Measurements from ENCODE around the gene LSM5.

LSM5 gene

DNA sequence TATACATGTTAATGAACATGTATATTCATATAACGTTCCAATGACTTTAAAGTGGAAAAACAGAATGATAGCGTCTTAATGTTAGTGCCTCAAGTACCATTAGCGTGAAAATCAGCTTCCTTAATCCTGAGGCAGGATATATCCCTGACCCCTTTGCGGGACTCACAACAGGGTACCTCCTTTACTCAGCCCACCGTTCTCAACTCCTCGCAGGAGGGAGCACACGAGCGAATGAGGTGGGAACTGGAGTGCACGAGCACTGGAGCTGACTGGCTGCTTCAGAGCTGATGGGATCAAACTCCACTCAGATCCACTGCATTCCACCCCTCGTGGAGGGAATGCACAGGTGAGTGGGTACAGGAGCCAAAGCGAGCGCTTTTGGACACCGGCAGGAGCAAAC, 41.2 kb upstream of the LSM5 start:
- TF ChIP-seq TAF1 (IDR thresholded peaks at IDR 0.05; ENCODE audit: low read depth, low read length) (no peak), POLR2A (IDR thresholded peaks at IDR 0.05; ENCODE audit: low read depth, low read length) (no peak), SPI1 (IDR thresholded peaks at IDR 0.05; ENCODE audit: low read depth, low read length) (no peak), POU2F2 (IDR thresholded peaks at IDR 0.05; ENCODE audit: low read depth, low read length) (no peak), PAX5 (IDR thresholded peaks at IDR 0.05; ENCODE audit: insufficient read depth, low read length, severe bottlenecking) (no peak), POLR2AphosphoS5 (IDR thresholded peaks at IDR 0.05; ENCODE audit: low read depth, low read length) (no peak)
- no peak for DNase-seq (ENCODE audit: insufficient read length, low spot score)
- no peak for FAIRE-seq

DNA sequence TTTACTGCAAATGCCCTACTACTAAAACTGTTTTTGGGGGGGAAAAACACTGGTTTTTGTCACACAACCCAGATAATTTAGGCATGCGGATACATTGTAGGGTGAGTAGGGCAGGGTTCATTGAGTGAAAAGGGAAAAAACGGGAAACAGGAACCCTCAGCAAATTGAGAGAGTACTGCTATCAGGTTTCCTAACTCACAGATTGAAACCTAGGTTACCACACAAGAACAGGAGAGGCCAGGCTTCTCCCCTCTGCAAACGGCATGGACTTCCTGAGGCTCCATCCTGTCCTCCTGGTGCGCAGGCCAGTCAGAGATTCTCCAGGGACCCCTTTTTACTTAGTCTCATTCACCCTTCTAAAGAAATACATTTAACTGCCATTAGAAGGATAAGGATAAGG, 35.7 kb upstream of the LSM5 start:
- DNase-seq (ENCODE audit: insufficient read length, low spot score) (no peak), FAIRE-seq (no peak)
- TF ChIP-seq PAX5 (IDR thresholded peaks at IDR 0.05; ENCODE audit: insufficient read depth, low read length, severe bottlenecking): no peak
- no peak for TF ChIP-seq POLR2AphosphoS5 (IDR thresholded peaks at IDR 0.05; ENCODE audit: low read depth, low read length)

DNA sequence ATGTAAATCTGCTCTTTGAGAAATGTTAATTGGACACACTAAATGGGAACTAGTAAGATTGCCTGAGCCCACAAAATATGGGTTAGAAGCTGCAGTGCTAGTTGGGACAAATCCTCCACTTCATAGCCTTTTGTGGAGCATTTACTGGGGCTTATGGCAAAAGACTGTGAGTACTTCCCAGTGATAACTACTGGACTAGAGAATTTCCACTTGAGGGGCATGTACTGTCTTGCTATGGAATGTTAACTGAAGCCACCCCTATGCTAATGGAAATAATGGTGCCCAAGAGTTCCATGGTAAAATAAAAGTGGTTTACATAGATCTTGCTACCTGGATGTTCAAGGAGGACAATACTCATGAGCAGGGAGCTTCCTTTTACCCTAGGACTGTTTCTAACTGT, 34.5 kb upstream of the LSM5 start:
- no peak for TF ChIP-seq POLR2AphosphoS5 (IDR thresholded peaks at IDR 0.05; ENCODE audit: low read depth, low read length)
- no peak for TF ChIP-seq POU2F2 (IDR thresholded peaks at IDR 0.05; ENCODE audit: low read depth, low read length)
- no peak for TF ChIP-seq TAF1 (IDR thresholded peaks at IDR 0.05; ENCODE audit: low read depth, low read length)
- TF ChIP-seq PAX5 (IDR thresholded peaks at IDR 0.05; ENCODE audit: insufficient read depth, low read length, severe bottlenecking): no peak
- no peak for TF ChIP-seq SPI1 (IDR thresholded peaks at IDR 0.05; ENCODE audit: low read depth, low read length)
- no peak for TF ChIP-seq POLR2A (IDR thresholded peaks at IDR 0.05; ENCODE audit: low read depth, low read length)
- FAIRE-seq: no peak
- DNase-seq (ENCODE audit: insufficient read length, low spot score): no peak

DNA sequence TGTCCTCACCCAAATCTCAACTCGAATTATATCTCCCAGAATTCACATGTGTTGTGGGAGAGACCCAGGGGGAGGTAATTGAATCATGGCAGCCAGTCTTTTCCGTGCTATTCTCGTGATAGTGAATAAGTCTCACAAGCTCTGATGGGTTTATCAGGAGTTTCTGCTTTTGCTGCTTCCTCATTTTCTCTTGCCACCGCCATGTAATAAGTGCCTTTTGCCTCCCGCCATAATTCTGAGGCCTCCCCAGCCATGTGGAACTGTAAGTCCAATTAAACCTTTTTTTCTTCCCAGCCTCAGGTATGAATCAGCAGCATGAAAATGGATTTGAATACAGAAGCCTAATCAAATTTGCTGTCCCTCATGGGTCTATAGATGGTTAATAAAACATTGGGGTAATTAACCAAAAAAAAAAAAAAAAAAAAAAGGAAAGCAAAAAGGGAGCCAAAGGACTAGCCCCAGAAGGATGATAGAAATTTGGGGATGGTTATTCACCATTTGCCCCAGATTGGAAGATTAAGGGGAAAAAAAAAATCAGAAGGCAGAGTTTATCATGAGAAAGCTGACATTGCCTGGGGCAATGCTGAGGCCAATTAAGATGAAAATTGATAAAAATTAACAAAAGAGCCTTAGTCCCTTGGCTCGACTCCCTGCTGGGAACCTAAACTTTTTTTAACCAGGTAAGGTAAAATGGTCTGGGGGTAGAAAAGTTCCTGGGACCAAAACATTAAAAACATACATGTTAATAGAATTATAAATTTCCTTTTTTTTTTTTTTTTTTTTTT, 32.8 kb upstream of the LSM5 start:
- no peak for FAIRE-seq
- DNase-seq (ENCODE audit: insufficient read length, low spot score): no peak
- no peak for TF ChIP-seq PAX5 (IDR thresholded peaks at IDR 0.05; ENCODE audit: insufficient read depth, low read length, severe bottlenecking)
- no peak for TF ChIP-seq SPI1 (IDR thresholded peaks at IDR 0.05; ENCODE audit: low read depth, low read length)

DNA sequence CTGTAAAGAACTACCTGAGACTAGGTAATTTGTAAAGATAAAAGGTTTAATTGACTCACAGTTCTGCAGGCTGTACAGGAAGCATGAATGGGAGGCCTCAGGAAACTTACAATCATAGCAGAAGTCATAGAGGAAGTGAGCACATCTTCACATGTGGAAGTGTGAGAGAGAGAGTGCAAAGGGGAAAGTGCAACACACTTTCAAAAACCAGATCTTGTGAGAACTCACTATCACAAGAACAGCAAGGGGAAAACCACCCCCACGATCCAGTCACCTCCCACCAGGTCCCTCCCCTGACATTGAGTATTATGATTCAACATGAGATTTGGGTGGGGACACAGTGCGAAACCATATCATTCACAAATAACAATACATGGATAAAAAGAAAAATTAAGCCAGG, 29.6 kb upstream of the LSM5 start:
- TF ChIP-seq POLR2AphosphoS5 (IDR thresholded peaks at IDR 0.05; ENCODE audit: low read depth, low read length): no peak
- TF ChIP-seq POLR2A (IDR thresholded peaks at IDR 0.05; ENCODE audit: low read depth, low read length): no peak
- no peak for TF ChIP-seq TAF1 (IDR thresholded peaks at IDR 0.05; ENCODE audit: low read depth, low read length)
- TF ChIP-seq SPI1 (IDR thresholded peaks at IDR 0.05; ENCODE audit: low read depth, low read length): peak; percentile 43; the same call in 1 of the 2 replicates
- no peak for TF ChIP-seq POU2F2 (IDR thresholded peaks at IDR 0.05; ENCODE audit: low read depth, low read length)
- no peak for TF ChIP-seq PAX5 (IDR thresholded peaks at IDR 0.05; ENCODE audit: insufficient read depth, low read length, severe bottlenecking)
- no peak for DNase-seq (ENCODE audit: insufficient read length, low spot score)
- no peak for FAIRE-seq

DNA sequence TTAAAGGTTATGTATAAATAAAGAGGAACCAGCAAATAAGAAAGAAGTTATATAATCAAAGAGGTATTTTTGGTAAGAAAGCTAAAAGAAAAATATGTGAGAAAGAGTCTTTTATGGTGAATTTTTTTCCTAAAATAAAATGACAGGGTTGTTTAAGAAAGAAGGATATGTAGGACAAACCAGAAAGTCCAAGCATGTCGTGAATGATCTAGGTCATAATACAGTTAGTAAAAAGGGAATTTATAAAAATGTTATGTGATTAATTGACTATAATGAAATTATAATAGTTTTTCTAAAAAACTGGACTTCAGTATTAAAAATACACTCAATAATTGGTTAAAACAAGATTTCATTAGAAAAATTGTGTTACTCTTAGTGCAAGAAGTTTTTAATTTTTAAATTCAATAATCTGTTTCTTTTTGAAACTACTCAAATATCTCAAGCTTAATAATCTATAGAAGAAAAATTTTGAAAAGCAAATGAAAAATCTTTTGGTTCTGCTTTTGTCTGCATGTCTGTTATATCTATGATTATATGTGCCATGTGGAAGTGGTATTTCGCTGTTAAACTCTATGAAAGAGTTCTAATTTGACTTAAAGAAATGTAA, 28.5 kb upstream of the LSM5 start:
- FAIRE-seq (no peak), DNase-seq (ENCODE audit: insufficient read length, low spot score) (no peak)
- TF ChIP-seq PAX5 (IDR thresholded peaks at IDR 0.05; ENCODE audit: insufficient read depth, low read length, severe bottlenecking) (no peak), POLR2AphosphoS5 (IDR thresholded peaks at IDR 0.05; ENCODE audit: low read depth, low read length) (no peak), POLR2A (IDR thresholded peaks at IDR 0.05; ENCODE audit: low read depth, low read length) (no peak), TAF1 (IDR thresholded peaks at IDR 0.05; ENCODE audit: low read depth, low read length) (no peak), SPI1 (IDR thresholded peaks at IDR 0.05; ENCODE audit: low read depth, low read length) (no peak)

DNA sequence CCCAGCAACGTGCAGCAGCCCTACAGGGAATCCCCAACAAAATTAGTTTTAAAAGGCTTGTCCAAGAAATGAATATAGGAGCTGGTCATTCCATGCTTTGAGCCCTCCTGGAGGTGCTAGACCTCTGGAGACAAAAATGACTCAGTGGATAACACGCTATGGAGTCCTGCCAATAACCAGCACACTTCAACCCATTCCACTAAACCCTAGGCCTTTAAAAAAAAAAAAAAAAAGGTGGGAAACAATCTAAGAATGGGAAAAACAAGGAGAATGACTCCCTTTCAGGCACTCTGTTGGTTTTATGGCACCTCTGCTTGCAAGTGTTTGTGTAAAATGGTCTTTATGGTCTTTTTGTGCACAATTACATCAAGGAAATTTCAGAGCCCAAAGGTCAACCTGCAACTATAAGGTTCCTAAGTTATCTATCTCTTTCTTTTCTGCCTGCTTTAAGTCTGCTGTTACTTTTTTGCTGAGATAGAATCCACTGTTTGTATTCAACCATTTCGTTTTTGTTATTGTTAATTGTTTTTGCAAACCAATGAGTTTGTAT, 26.4 kb upstream of the LSM5 start:
- TF ChIP-seq TAF1 (IDR thresholded peaks at IDR 0.05; ENCODE audit: low read depth, low read length): no peak
- TF ChIP-seq SPI1 (IDR thresholded peaks at IDR 0.05; ENCODE audit: low read depth, low read length): no peak
- no peak for TF ChIP-seq POLR2AphosphoS5 (IDR thresholded peaks at IDR 0.05; ENCODE audit: low read depth, low read length)
- TF ChIP-seq POLR2A (IDR thresholded peaks at IDR 0.05; ENCODE audit: low read depth, low read length): no peak
- no peak for TF ChIP-seq PAX5 (IDR thresholded peaks at IDR 0.05; ENCODE audit: insufficient read depth, low read length, severe bottlenecking)
- no peak for TF ChIP-seq POU2F2 (IDR thresholded peaks at IDR 0.05; ENCODE audit: low read depth, low read length)
- FAIRE-seq (no peak), DNase-seq (ENCODE audit: insufficient read length, low spot score) (no peak)

DNA sequence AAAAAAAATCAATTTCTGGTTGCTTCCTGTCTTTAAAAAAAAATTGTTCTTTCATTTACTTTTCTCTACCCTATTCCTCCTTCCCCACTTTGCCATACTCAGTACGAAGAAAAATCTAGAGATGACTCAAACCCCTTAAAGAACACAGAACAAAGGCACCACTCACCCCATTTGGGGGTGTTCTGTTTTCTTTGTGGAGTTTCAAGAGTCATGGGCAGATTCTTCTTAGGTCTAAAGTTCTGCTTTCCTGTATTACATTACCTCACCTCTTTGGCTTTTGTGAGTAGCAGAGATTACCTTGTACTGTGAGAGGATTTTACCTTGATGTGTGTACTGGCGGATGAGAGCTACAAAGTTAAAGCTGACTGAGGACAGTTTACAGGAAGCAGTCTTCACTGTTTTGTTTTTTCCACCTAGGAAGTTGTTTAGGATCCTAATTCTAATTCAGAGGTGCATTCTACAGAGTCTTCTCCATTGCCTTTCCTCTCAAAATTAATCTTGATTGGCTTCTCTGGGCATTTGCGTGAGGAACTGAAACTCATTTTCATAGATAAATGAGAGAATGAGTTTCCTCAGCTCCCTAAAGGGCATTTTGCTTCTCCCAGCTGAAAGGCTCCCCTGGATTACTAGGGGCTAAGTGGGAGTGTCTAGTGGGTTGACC, 25.8 kb upstream of the LSM5 start:
- peak; percentile 95 for TF ChIP-seq SPI1 (IDR thresholded peaks at IDR 0.05; ENCODE audit: low read depth, low read length)
- TF ChIP-seq POU2F2 (IDR thresholded peaks at IDR 0.05; ENCODE audit: low read depth, low read length): no peak
- DNase-seq (ENCODE audit: insufficient read length, low spot score): no peak
- peak; percentile 26 for FAIRE-seq

DNA sequence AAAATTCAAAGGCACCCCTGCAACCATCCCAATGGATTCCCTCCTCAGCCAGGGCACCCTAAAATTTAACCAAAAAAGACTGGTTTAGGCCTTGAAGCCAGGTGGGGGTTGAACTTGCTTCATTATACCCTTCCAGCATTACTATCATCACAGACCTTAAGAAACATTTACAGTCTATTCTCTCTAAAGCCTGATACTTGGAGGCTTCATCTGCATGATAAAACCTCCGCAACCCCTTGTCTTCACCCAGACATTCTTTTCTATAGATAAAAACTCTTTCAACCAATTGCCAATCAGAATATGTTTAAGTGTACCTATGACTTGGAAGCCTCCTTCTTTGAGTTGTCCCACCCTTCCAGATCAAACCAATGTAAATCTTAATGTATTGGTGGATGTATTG, 23.0 kb upstream of the LSM5 start:
- no peak for DNase-seq (ENCODE audit: insufficient read length, low spot score)
- no peak for FAIRE-seq
- TF ChIP-seq POU2F2 (IDR thresholded peaks at IDR 0.05; ENCODE audit: low read depth, low read length) (no peak), POLR2A (IDR thresholded peaks at IDR 0.05; ENCODE audit: low read depth, low read length) (no peak), TAF1 (IDR thresholded peaks at IDR 0.05; ENCODE audit: low read depth, low read length) (no peak)

DNA sequence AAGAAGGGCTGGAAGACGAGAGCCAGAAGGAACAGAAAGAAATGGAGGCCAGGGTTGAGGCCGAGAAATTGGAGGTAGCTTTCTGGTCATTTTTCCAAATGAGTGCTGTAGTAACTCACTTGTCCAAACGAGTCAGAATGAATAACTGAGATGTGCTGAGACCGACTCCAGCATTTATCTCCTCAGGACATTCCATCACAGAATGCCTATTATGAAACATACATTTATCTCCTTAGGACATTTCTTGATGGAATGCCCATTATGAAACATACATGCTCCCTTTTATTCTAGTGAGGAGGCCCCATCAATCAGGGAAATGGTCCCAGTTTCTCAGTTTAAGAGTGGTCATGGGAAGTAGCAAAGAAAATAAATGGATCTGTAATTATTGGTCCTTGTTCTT, 21.6 kb upstream of the LSM5 start:
- DNase-seq (ENCODE audit: insufficient read length, low spot score) (no peak), FAIRE-seq (no peak)
- TF ChIP-seq POLR2AphosphoS5 (IDR thresholded peaks at IDR 0.05; ENCODE audit: low read depth, low read length) (no peak), POLR2A (IDR thresholded peaks at IDR 0.05; ENCODE audit: low read depth, low read length) (no peak), SPI1 (IDR thresholded peaks at IDR 0.05; ENCODE audit: low read depth, low read length) (no peak)
